Kidney epithelial cell (primary cell): ENCODE measurements around the gene VIPR1. TPM values are rescaled to one million over a fixed set of nuclear protein-coding genes. Genes with fewer than 3 reads are reported as not detected.
A peak's percentile ranks its signal among the peaks of the same experiment; 100 is the strongest.

Experiments
- DNase-seq: peaks from one replicate; pipeline ENCODE4 v3.0.0-alpha.2; 2010; ENCODE audit warnings: low read depth
- H3K27me3 ChIP-seq: 2 replicates; pipeline ENCODE4 v1.6.0; 2011; ENCODE audit warnings: low read length; ENCODE audit not compliant: control insufficient read depth, insufficient read depth
- H3K36me3 ChIP-seq: 2 replicates; pipeline ENCODE4 v1.5.1; 2011; ENCODE audit warnings: low read length; ENCODE audit not compliant: control insufficient read depth, insufficient read depth
- H3K4me3 ChIP-seq: 2 replicates; pipeline ENCODE4 v1.5.1; 2011; ENCODE audit warnings: low read depth, mild to moderate bottlenecking, control low read depth, low read length
- total RNA-seq: library from RNA; depleted of rRNA; stranded (reverse); fragments of >200 nt; gene quantifications from 2 replicates; pipeline ENCODE4 v1.2.3, GENCODE V29; 2015
- TF ChIP-seq, protein P1 (sequence below): IDR thresholded peaks from 2 replicates; pipeline ENCODE4 v1.5.1; 2011; ENCODE audit warnings: mild to moderate bottlenecking, moderate library complexity, low read length, control low read depth, inconsistent platforms; ENCODE audit not compliant: insufficient read depth, poor library complexity, severe bottlenecking

The VIPR1 gene
- total RNA-seq, 1 donor from 2014 or later = 1.3 TPM

DNA sequence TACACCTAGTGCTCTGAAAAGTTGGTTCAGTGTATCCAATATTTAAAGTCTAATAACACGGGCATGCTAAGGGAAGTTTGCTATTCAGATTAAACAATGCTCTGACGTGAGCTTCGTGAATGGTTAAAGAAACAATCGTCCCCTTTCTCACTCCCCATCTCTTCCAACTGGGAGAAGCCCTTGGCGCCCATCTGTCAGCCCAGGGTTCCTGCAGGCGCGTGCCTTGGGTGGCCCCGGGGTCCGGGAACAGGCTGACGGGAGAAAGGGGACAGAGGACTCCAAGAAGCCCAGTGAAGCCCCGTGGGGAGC, 78.9 kb downstream of the VIPR1 start:
- H3K4me3 ChIP-seq = peak overlapping the region; percentile 73
- no peaks in the 10 kb centered on the region for H3K36me3 ChIP-seq
- TF ChIP-seq, protein P1, sequence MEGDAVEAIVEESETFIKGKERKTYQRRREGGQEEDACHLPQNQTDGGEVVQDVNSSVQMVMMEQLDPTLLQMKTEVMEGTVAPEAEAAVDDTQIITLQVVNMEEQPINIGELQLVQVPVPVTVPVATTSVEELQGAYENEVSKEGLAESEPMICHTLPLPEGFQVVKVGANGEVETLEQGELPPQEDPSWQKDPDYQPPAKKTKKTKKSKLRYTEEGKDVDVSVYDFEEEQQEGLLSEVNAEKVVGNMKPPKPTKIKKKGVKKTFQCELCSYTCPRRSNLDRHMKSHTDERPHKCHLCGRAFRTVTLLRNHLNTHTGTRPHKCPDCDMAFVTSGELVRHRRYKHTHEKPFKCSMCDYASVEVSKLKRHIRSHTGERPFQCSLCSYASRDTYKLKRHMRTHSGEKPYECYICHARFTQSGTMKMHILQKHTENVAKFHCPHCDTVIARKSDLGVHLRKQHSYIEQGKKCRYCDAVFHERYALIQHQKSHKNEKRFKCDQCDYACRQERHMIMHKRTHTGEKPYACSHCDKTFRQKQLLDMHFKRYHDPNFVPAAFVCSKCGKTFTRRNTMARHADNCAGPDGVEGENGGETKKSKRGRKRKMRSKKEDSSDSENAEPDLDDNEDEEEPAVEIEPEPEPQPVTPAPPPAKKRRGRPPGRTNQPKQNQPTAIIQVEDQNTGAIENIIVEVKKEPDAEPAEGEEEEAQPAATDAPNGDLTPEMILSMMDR = no peak
- no peak for DNase-seq
- H3K27me3 ChIP-seq = no peaks in the 10 kb centered on the region

DNA sequence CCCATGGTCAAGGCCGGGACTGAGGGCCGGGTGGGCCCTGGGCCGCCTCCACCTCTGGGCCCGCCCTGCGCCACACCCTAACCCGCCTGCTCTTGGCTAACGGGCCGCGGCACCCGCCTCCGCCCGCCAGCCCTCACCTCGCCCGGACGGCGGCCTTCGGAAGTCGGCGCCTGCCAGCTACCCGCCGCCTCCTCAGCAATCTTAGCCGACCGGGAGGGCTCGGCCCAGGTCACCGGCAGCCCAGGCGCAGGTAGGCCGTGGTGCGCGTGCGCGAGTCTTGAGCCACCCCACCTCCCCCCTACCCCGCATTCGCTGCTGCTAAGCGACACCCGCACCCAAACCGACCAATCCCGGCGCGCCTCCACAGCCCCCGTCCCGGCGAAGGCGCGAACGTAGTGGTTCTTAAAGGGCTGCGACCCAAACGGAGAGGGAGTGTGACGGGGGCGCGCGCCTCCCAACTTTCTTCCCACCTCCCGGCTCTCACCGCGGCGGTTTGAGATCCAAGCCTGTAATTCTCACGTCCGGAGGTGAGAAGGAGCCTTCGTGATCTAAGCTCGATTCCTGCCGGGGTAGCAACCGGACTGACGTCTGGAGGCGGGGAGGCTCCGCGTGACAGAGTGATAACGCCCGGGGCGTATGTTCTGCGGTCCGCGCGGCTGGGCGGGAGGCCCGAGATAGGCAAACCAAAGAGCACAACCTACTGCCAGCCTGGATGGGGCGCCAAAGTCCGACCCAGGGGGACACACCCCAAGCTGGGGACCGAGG, 79.4 kb downstream of the VIPR1 start, which contains the start of gene SEC22C:
Gene SEC22C, minus strand, starts transcription at position 259 of the 765 bp plus-strand sequence. CDS start 12,921 bp downstream, outside the sequence.
- Histone ChIP-seq H3K27me3 (no peaks in the 10 kb centered on the region), H3K36me3 (no peaks in the 10 kb centered on the region), H3K4me3 (peak within 1 kb of the TSS; percentile 73)
- TF ChIP-seq, protein P1 = no peak
- peak; percentile 65 for DNase-seq

DNA sequence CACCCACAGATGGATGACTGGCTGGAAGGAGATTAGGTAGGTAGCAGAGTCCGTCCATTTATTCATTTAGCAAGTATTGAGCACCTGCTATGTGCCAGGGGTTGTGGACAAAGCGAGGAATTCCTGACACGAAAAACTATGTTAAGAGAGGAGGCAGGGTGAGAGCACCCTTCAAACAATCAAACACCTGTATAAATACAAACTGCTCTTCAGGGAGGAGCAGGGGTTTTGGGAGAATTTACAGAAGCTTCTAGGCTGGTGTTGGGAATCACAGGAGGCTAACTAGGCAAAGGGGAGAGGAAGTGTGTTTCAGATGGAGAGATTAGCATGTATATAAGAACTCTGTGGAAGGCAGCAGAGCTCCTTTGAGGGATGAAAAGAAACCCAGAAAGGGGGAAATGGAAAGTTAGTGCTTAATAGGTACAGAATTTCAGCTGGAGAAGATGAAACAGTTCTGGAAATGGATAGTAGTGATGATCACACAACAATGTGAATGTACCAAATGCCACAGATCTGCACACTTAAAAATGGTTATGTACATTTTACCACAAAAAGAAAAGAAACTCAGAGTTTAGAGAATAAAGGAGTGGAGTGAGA, 80.1 kb downstream of the VIPR1 start:
- TF ChIP-seq, protein P1 = no peak
- no peaks in the 10 kb centered on the region for H3K27me3 ChIP-seq
- no peak for DNase-seq
- no peaks in the 10 kb centered on the region for H3K36me3 ChIP-seq
- H3K4me3 ChIP-seq = peak overlapping the region; percentile 73

Other genes with a start within 250 kb of the VIPR1 start
- gene CCK, start 236.5 kb upstream of the VIPR1 start, total RNA-seq = 0.42 and 0.68 TPM in 2 replicates
- not detected in 2 replicates for gene LYZL4, start 92.0 kb upstream of the VIPR1 start, total RNA-seq
- gene SEC22C, start 79.3 kb downstream of the VIPR1 start, total RNA-seq = 63.8 and 73.3 TPM in 2 replicates
- 31.6 and 31.8 TPM in 2 replicates for gene SS18L2, start 88.2 kb downstream of the VIPR1 start, total RNA-seq
- gene NKTR, start 98.0 kb downstream of the VIPR1 start, total RNA-seq = 29.8 and 34.9 TPM in 2 replicates
- gene ZBTB47, start 151.1 kb downstream of the VIPR1 start, total RNA-seq = 8.8 and 11.1 TPM in 2 replicates
- not detected in 2 replicates for gene KLHL40, start 182.9 kb downstream of the VIPR1 start, total RNA-seq
- gene HHATL, start 200.2 kb downstream of the VIPR1 start, total RNA-seq = not detected in 2 replicates